Measurements from ENCODE around the gene NYAP1.
A peak's percentile ranks its signal among the peaks of the same experiment; 100 is the strongest.
"Not testable (repeated sequence)": the region's sequence is repeated elsewhere in the genome, so short reads cannot be mapped to it uniquely, and the experiment has no call there.

The NYAP1 gene

GRCh38 chr7:100438172-100438571, 45.6 kb upstream of the NYAP1 start:
- Histone ChIP-seq H3K4me3 (no peak overlapping the region), H3K9me3 (no peaks in the 10 kb centered on the region), H3K27me3 (no peaks in the 10 kb centered on the region), H3K36me3 (peaks cover 9 to 19% (median 17%) of the 10 kb centered on the region in 3 donors), H3K27ac (peak overlapping the region in 1 of 2 donors; percentile 79), H3K4me1 (peaks cover 0 to 20% (median 16%) of the 10 kb centered on the region in 4 donors)
- intact Hi-C loops (cut with DNase I; ENCODE audit: low total_unique reads) = no loop called here
- TF ChIP-seq CTCF (IDR thresholded peaks at IDR 0.05) = no peak
- DNase-seq = no peak

GRCh38 chr7:100438731-100439130, 45.0 kb upstream of the NYAP1 start:
- peak in 1 of 2 donors; percentile 12 for DNase-seq
- H3K9me3 ChIP-seq; intact Hi-C loops (cut with DNase I; ENCODE audit: low total_unique reads): not testable (repeated sequence)

GRCh38 chr7:100439244-100439643, 44.5 kb upstream of the NYAP1 start:
- H3K27ac ChIP-seq, H3K36me3 ChIP-seq: not testable (repeated sequence)

More at GRCh38 chr7:100438731-100439130, 45.0 kb upstream of the NYAP1 start:
- H3K36me3 ChIP-seq = peaks cover 3 to 13% (median 11%) of the 10 kb centered on the region in 3 donors
- H3K27ac ChIP-seq, H3K4me3 ChIP-seq, H3K27me3 ChIP-seq: not testable (repeated sequence)
- H3K4me1 ChIP-seq = peaks cover 0 to 19% (median 16%) of the 10 kb centered on the region in 4 donors

GRCh38 chr7:100441641-100442535, 41.8 kb upstream of the NYAP1 start:
- no peak for DNase-seq
- no peak overlapping the region for H3K27ac ChIP-seq
- no peaks in the 10 kb centered on the region for H3K9me3 ChIP-seq
- intact Hi-C loops (cut with DNase I; ENCODE audit: low total_unique reads) = no loop called here
- no peaks in the 10 kb centered on the region for H3K36me3 ChIP-seq
- no peak for TF ChIP-seq CTCF (IDR thresholded peaks at IDR 0.05)
- H3K4me1 ChIP-seq = peaks cover 0 to 2% (median 0%) of the 10 kb centered on the region in 4 donors
- no peak overlapping the region for H3K4me3 ChIP-seq
- no peaks in the 10 kb centered on the region for H3K27me3 ChIP-seq

More at GRCh38 chr7:100439244-100439643, 44.5 kb upstream of the NYAP1 start:
- intact Hi-C loops (cut with DNase I; ENCODE audit: low total_unique reads); H3K4me3 ChIP-seq; H3K9me3 ChIP-seq; H3K27me3 ChIP-seq: not testable (repeated sequence)
- peaks cover 0 to 19% (median 14%) of the 10 kb centered on the region in 4 donors for H3K4me1 ChIP-seq
- DNase-seq = peak in 1 of 2 donors; percentile 25

GRCh38 chr7:100443096-100443840, 40.5 kb upstream of the NYAP1 start:
- Histone ChIP-seq H3K36me3 (no peaks in the 10 kb centered on the region), H3K4me1 (no peaks in the 10 kb centered on the region), H3K9me3 (no peaks in the 10 kb centered on the region), H3K27me3 (no peaks in the 10 kb centered on the region), H3K4me3 (no peak overlapping the region), H3K27ac (no peak overlapping the region)
- intact Hi-C loops (cut with DNase I; ENCODE audit: low total_unique reads) = no loop called here
- DNase-seq = no peak
- no peak for TF ChIP-seq CTCF (IDR thresholded peaks at IDR 0.05)

- no peaks in the 10 kb centered on the region for H3K27me3 ChIP-seq
- TF ChIP-seq CTCF (IDR thresholded peaks at IDR 0.05) = no peak
- H3K4me1 ChIP-seq = no peaks in the 10 kb centered on the region
- intact Hi-C loops (cut with DNase I; ENCODE audit: low total_unique reads) = no loop called here
- no peaks in the 10 kb centered on the region for H3K36me3 ChIP-seq
- no peaks in the 10 kb centered on the region for H3K9me3 ChIP-seq
- no peak overlapping the region for H3K4me3 ChIP-seq
- DNase-seq = no peak
- no peak overlapping the region for H3K27ac ChIP-seq
These were observed 39.1 kb upstream of the NYAP1 start for GRCh38 chr7:100444311-100445278.

All from tibial artery (tissue), 4 donors.